Measurements from ENCODE around the gene NPIPB6. TPM values are rescaled to one million over a fixed set of nuclear protein-coding genes. Genes with fewer than 3 reads are reported as not detected.

NPIPB6 gene
- total RNA-seq, 2 experiments from 2014 or later: 1.1 to 1.4 TPM

Small RNA genes within 50 kb of the gene (microRNA-seq; reads per million reads assigned to microRNA genes)
- gene MIR6862-1 (ENCODE audit: borderline microRNAs expressed, borderline replicate concordance): not detected

Other genes starting within 250 kb of the NPIPB6 start
- 100 to 1,000 TPM; 237 to 304 TPM for gene XPO6, start 151.5 kb downstream of the NPIPB6 start, total RNA-seq
- 10 to 100 TPM; 17.9 to 19.4 TPM for gene SBK1, start 71.0 kb downstream of the NPIPB6 start, total RNA-seq
- gene EIF3CL, start 40.3 kb upstream of the NPIPB6 start, total RNA-seq: 100 to 1,000 TPM in 1 of 2 experiments, 10 to 100 TPM in 1; 84.0 to 101 TPM
- gene NPIPB7, start 108.8 kb upstream of the NPIPB6 start, total RNA-seq: under 1 TPM in 1 of 2 experiments, not detected in 1; 0.25 TPM
- gene CLN3, start 128.6 kb upstream of the NPIPB6 start, total RNA-seq: 10 to 100 TPM; 53.4 to 58.4 TPM
- gene APOBR, start 131.1 kb upstream of the NPIPB6 start, total RNA-seq: 10 to 100 TPM; 16.7 to 21.4 TPM
- gene IL27, start 143.3 kb upstream of the NPIPB6 start, total RNA-seq: not detected
- not detected for gene NUPR1, start 175.5 kb upstream of the NPIPB6 start, total RNA-seq
- gene SGF29, start 190.4 kb upstream of the NPIPB6 start, total RNA-seq: 10 to 100 TPM; 49.3 to 60.6 TPM
- gene SULT1A2, start 233.5 kb upstream of the NPIPB6 start, total RNA-seq: under 1 TPM; 0.27 to 0.50 TPM
- 10 to 100 TPM; 11.1 to 11.3 TPM for gene SULT1A1, start 246.5 kb upstream of the NPIPB6 start, total RNA-seq

All from activated CD4-positive, alpha-beta T cell treated with anti-CD3 and anti-CD28 coated beads, Interleukin-2, amount 10 ng/mL, durations not matched to agents 7 days and 5 days (primary cell).